ENCODE measurements around the gene NSDHL.
"Not testable (repeated sequence)": the region's sequence is repeated elsewhere in the genome, so short reads cannot be mapped to it uniquely, and the experiment has no call there.

Gene NSDHL

DNA sequence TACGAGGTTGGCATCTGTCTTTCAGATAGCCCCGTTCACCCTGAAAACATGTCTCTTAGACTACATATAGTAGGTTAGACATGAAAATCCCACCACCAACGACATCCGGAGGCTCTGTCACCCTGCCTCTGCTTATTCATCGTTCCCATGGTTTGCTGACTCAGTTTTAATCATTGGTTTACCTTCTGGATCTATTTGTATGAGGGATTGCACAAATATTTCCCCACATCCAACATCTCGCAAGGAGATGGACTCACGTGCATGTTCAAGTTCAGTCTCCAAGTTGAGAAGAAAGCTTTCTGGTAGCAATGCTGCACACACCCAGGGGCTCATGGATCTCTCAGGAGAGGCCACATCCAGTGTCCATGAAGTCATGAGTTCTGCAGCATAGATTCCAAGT lies 11.1 kb upstream of the NSDHL start:
- no peak for DNase-seq (ENCODE audit: low read depth, low spot score)
- Histone ChIP-seq H3K27me3 (ENCODE audit: control insufficient read depth, insufficient read depth, low read length) (no peaks in the 10 kb centered on the region; the same call in 1 of the 2 replicates), H3K9me3 (ENCODE audit: control insufficient read depth, insufficient read depth, low read length) (no peaks in the 10 kb centered on the region), H3K27ac (ENCODE audit: low read length) (no peak overlapping the region), H3K4me3 (ENCODE audit: low read length) (no peak overlapping the region), H3K4me1 (ENCODE audit: control insufficient read depth, insufficient read depth, low read length) (no peaks in the 10 kb centered on the region), H3K36me3 (ENCODE audit: control insufficient read depth, insufficient read depth, low read length) (no peaks in the 10 kb centered on the region)
- no CpG with 5 or more reads among the region's 7 CpGs for WGBS (ENCODE audit: insufficient coverage, insufficient read length)

- no CpG with 5 or more reads among the region's 3 CpGs for WGBS (ENCODE audit: insufficient coverage, insufficient read length)
- H3K4me1 ChIP-seq (ENCODE audit: control insufficient read depth, insufficient read depth, low read length), result no peaks in the 10 kb centered on the region
- no peak overlapping the region for H3K27ac ChIP-seq (ENCODE audit: low read length)
- no peaks in the 10 kb centered on the region; the same call in 1 of the 2 replicates for H3K27me3 ChIP-seq (ENCODE audit: control insufficient read depth, insufficient read depth, low read length)
- H3K36me3 ChIP-seq (ENCODE audit: control insufficient read depth, insufficient read depth, low read length), result no peaks in the 10 kb centered on the region
- H3K4me3 ChIP-seq (ENCODE audit: low read length), result no peak overlapping the region
- no peaks in the 10 kb centered on the region for H3K9me3 ChIP-seq (ENCODE audit: control insufficient read depth, insufficient read depth, low read length)
- DNase-seq (ENCODE audit: low read depth, low spot score), result no peak
Measured at GRCh38 chrX:152821145-152821765, 9.6 kb upstream of the NSDHL start.

DNA sequence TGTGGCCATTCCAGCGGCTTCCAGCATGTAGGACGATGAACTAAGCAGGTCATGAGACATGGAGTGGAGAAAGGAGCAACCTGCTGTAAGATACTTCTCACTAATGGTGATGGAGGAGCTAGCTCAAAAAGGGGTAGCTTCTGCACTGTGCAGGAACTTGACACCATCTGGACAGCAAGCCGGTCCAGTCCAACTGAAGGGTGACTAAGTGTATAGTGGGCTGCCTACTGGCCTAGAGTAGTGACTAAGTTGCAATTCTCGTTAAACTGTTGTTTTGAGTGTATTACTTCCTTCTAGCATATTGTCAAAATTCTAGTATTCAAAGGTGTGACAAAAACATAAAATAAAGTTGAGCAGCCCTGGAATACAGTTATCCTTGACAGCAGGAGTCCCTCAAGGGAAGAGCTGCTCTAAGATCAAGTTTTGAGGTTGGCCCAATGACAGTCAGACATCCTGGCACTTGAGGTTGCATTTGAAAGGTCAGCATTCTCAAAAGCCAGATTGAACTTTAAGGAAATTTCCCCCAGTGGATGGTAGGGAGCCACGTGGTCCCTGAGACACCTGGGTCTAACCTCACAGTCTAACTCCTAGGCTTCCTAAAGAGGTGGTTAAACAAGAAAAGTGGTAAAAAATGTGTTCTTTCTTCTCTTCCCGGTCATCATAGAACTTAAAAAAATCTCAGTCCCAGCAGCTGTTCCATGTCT lies 8.3 kb upstream of the NSDHL start:
- no peak for DNase-seq (ENCODE audit: low read depth, low spot score)
- no CpG with 5 or more reads among the region's 6 CpGs for WGBS (ENCODE audit: insufficient coverage, insufficient read length)
- Histone ChIP-seq H3K4me1 (ENCODE audit: control insufficient read depth, insufficient read depth, low read length) (no peaks in the 10 kb centered on the region), H3K27ac (ENCODE audit: low read length) (no peak overlapping the region), H3K36me3 (ENCODE audit: control insufficient read depth, insufficient read depth, low read length) (no peaks in the 10 kb centered on the region), H3K27me3 (ENCODE audit: control insufficient read depth, insufficient read depth, low read length) (no peaks in the 10 kb centered on the region; the same call in 1 of the 2 replicates), H3K4me3 (ENCODE audit: low read length) (no peak overlapping the region), H3K9me3 (ENCODE audit: control insufficient read depth, insufficient read depth, low read length) (no peaks in the 10 kb centered on the region)

GRCh38 chrX:152823657-152824056 lies 7.2 kb upstream of the NSDHL start:
- Histone ChIP-seq H3K27ac (ENCODE audit: low read length) (no peak overlapping the region), H3K4me3 (ENCODE audit: low read length) (no peak overlapping the region), H3K27me3 (ENCODE audit: control insufficient read depth, insufficient read depth, low read length) (no peaks in the 10 kb centered on the region; the same call in 1 of the 2 replicates), H3K36me3 (ENCODE audit: control insufficient read depth, insufficient read depth, low read length) (no peaks in the 10 kb centered on the region), H3K4me1 (ENCODE audit: control insufficient read depth, insufficient read depth, low read length) (no peaks in the 10 kb centered on the region), H3K9me3 (ENCODE audit: control insufficient read depth, insufficient read depth, low read length) (no peaks in the 10 kb centered on the region)
- no CpG with 5 or more reads among the region's 6 CpGs for WGBS (ENCODE audit: insufficient coverage, insufficient read length)
- DNase-seq (ENCODE audit: low read depth, low spot score), result no peak

DNA sequence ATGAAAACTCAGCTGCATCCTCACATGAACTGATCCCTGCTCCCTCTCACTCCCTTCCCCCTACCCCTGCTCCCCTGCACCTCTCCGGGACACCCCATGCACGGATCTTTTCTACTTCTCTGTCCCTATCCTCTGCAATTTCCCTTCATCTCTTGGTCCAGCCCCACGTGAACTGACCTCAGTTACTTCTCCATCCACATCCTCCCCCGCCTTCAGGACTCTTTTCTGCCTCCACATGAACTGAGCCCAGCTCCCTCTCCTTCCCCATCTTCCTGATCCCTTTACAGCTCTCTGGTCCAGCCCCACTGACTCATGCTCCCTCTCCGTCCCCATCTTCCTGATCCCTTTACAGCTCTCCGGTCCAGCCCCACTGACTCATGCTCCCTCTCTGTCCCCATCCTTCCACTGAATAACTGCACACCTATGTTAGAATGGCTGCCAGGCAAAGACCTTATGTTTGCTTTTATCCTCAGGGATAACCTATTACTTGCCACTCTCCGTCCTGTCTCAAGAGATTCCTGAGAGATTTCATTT lies 6.0 kb upstream of the NSDHL start:
- no peaks in the 10 kb centered on the region for H3K4me1 ChIP-seq (ENCODE audit: control insufficient read depth, insufficient read depth, low read length)
- no peaks in the 10 kb centered on the region for H3K36me3 ChIP-seq (ENCODE audit: control insufficient read depth, insufficient read depth, low read length)
- H3K4me3 ChIP-seq (ENCODE audit: low read length), result no peak overlapping the region
- no CpG with 5 or more reads among the region's 7 CpGs for WGBS (ENCODE audit: insufficient coverage, insufficient read length)
- no peaks in the 10 kb centered on the region; the same call in 1 of the 2 replicates for H3K27me3 ChIP-seq (ENCODE audit: control insufficient read depth, insufficient read depth, low read length)
- DNase-seq (ENCODE audit: low read depth, low spot score), result no peak
- no peak overlapping the region for H3K27ac ChIP-seq (ENCODE audit: low read length)
- no peaks in the 10 kb centered on the region for H3K9me3 ChIP-seq (ENCODE audit: control insufficient read depth, insufficient read depth, low read length)

- Histone ChIP-seq H3K27me3 (ENCODE audit: control insufficient read depth, insufficient read depth, low read length) (no peaks in the 10 kb centered on the region), H3K27ac (ENCODE audit: low read length) (no peak overlapping the region), H3K4me3 (ENCODE audit: low read length) (peak overlapping the region; percentile 82), H3K4me1 (ENCODE audit: control insufficient read depth, insufficient read depth, low read length) (no peaks in the 10 kb centered on the region), H3K9me3 (ENCODE audit: control insufficient read depth, insufficient read depth, low read length) (no peaks in the 10 kb centered on the region), H3K36me3 (ENCODE audit: control insufficient read depth, insufficient read depth, low read length) (no peaks in the 10 kb centered on the region; the same call in 1 of the 2 replicates)
- DNase-seq (ENCODE audit: low read depth, low spot score), result no peak
- WGBS (ENCODE audit: insufficient coverage, insufficient read length), result no CpG with 5 or more reads among the region's 10 CpGs
Measured at GRCh38 chrX:152831391-152831790, 528 bp downstream of the NSDHL start.

GRCh38 chrX:152832520-152832919 lies 1.7 kb downstream of the NSDHL start:
- Histone ChIP-seq H3K36me3 (ENCODE audit: control insufficient read depth, insufficient read depth, low read length) (no peaks in the 10 kb centered on the region; the same call in 1 of the 2 replicates), H3K4me3 (ENCODE audit: low read length) (no peak overlapping the region), H3K4me1 (ENCODE audit: control insufficient read depth, insufficient read depth, low read length) (no peaks in the 10 kb centered on the region), H3K9me3 (ENCODE audit: control insufficient read depth, insufficient read depth, low read length) (no peaks in the 10 kb centered on the region), H3K27me3 (ENCODE audit: control insufficient read depth, insufficient read depth, low read length) (no peaks in the 10 kb centered on the region), H3K27ac (ENCODE audit: low read length) (no peak overlapping the region)
- DNase-seq (ENCODE audit: low read depth, low spot score), result no peak
- no CpG with 5 or more reads among the region's 5 CpGs for WGBS (ENCODE audit: insufficient coverage, insufficient read length)

DNA sequence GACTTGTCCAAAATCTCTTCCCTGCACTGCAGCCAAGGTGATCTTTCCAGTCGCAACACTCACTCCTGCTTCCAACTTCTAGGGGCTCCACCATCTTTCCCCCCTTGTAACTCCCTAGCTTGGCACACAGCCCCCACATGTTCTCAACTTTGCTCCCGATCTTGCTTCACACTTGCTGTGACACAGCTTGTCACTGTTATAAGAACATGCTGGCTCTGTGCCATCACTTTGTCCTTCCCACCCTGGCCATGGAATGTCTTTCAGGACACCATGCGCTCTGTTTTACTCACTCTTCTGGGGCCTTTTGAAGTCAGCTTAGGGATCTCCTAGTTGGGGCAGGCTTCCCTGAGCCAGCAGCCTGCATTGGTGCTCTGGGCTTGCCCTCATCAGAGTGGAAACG lies 2.5 kb downstream of the NSDHL start:
- Histone ChIP-seq H3K4me1 (ENCODE audit: control insufficient read depth, insufficient read depth, low read length) (no peaks in the 10 kb centered on the region), H3K36me3 (ENCODE audit: control insufficient read depth, insufficient read depth, low read length) (no peaks in the 10 kb centered on the region; the same call in 1 of the 2 replicates), H3K27me3 (ENCODE audit: control insufficient read depth, insufficient read depth, low read length) (no peaks in the 10 kb centered on the region), H3K4me3 (ENCODE audit: low read length) (no peak overlapping the region), H3K27ac (ENCODE audit: low read length) (no peak overlapping the region), H3K9me3 (ENCODE audit: control insufficient read depth, insufficient read depth, low read length) (no peaks in the 10 kb centered on the region)
- DNase-seq (ENCODE audit: low read depth, low spot score), result no peak
- WGBS (ENCODE audit: insufficient coverage, insufficient read length), result no CpG with 5 or more reads among the region's 4 CpGs

- not testable (repeated sequence) for H3K27me3 ChIP-seq (ENCODE audit: control insufficient read depth, insufficient read depth, low read length); H3K36me3 ChIP-seq (ENCODE audit: control insufficient read depth, insufficient read depth, low read length); H3K9me3 ChIP-seq (ENCODE audit: control insufficient read depth, insufficient read depth, low read length); H3K4me1 ChIP-seq (ENCODE audit: control insufficient read depth, insufficient read depth, low read length); DNase-seq (ENCODE audit: low read depth, low spot score); H3K4me3 ChIP-seq (ENCODE audit: low read length); H3K27ac ChIP-seq (ENCODE audit: low read length)
- WGBS (ENCODE audit: insufficient coverage, insufficient read length), result no CpG with 5 or more reads among the region's 1 CpG
Measured at GRCh38 chrX:152835470-152835869, 4.6 kb downstream of the NSDHL start.

DNA sequence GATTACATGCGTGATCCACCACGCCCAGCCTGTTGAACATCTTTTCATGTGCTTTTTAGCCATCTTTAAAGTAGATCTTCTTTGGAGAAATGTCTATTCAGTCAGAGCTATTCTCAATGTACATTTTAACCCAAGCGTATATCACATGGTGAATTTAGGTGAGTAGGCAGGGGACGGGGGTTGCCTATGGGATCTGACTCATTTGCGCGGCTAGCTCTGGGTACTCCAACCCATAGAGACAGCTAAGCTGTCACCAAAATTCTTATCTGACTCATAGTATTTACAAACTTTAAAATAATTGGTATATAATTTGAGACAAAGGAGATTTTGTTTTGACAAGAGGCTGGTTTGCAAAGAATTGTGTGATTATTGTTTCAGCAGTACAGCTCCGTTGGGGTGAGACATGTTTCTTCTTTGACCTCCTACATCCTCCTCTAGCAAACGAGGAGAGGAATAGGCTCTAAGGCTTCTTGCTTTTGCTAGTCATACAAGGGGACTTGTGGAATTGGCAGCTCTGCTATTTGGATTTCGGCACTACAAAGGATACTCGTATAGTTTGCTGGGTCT lies 12.0 kb downstream of the NSDHL start:
- WGBS (ENCODE audit: insufficient coverage, insufficient read length), result no CpG with 5 or more reads among the region's 10 CpGs

More for the DNA sequence above, 12.0 kb downstream of the NSDHL start:
- Histone ChIP-seq H3K4me3 (ENCODE audit: low read length) (no peak overlapping the region), H3K27ac (ENCODE audit: low read length) (no peak overlapping the region), H3K36me3 (ENCODE audit: control insufficient read depth, insufficient read depth, low read length) (no peaks in the 10 kb centered on the region; the same call in 1 of the 2 replicates), H3K4me1 (ENCODE audit: control insufficient read depth, insufficient read depth, low read length) (no peaks in the 10 kb centered on the region), H3K27me3 (ENCODE audit: control insufficient read depth, insufficient read depth, low read length) (no peaks in the 10 kb centered on the region), H3K9me3 (ENCODE audit: control insufficient read depth, insufficient read depth, low read length) (no peaks in the 10 kb centered on the region)
- no peak for DNase-seq (ENCODE audit: low read depth, low spot score)
